ENCODE measurements around the gene ATP8A1.

Gene ATP8A1

GRCh38 chr4:42510225-42510624, 146.7 kb downstream of the ATP8A1 start:
- DNase-seq (ENCODE audit: extremely low read depth, low read depth) = no peak
- TF ChIP-seq CTCF (IDR thresholded peaks at IDR 0.05; ENCODE audit: low read depth, low read length) = no peak

- TF ChIP-seq CTCF (IDR thresholded peaks at IDR 0.05; ENCODE audit: low read depth, low read length) = no peak
- no peak for DNase-seq (ENCODE audit: extremely low read depth, low read depth)
Measured at GRCh38 chr4:42501624-42502401, 155.1 kb downstream of the ATP8A1 start.

GRCh38 chr4:42498040-42498439, 158.9 kb downstream of the ATP8A1 start:
- DNase-seq (ENCODE audit: extremely low read depth, low read depth) = no peak
- no peak for TF ChIP-seq CTCF (IDR thresholded peaks at IDR 0.05; ENCODE audit: low read depth, low read length)

GRCh38 chr4:42497142-42497910, 159.6 kb downstream of the ATP8A1 start:
- no peak for TF ChIP-seq CTCF (IDR thresholded peaks at IDR 0.05; ENCODE audit: low read depth, low read length)
- no peak for DNase-seq (ENCODE audit: extremely low read depth, low read depth)

- no peak for TF ChIP-seq CTCF (IDR thresholded peaks at IDR 0.05; ENCODE audit: low read depth, low read length)
- no peak for DNase-seq (ENCODE audit: extremely low read depth, low read depth)
Measured at GRCh38 chr4:42492962-42493361, 163.9 kb downstream of the ATP8A1 start.

- TF ChIP-seq CTCF (IDR thresholded peaks at IDR 0.05; ENCODE audit: low read depth, low read length) = no peak
- no peak for DNase-seq (ENCODE audit: extremely low read depth, low read depth)
Measured at GRCh38 chr4:42490015-42490414, 166.9 kb downstream of the ATP8A1 start.

GRCh38 chr4:42489095-42489494, 167.8 kb downstream of the ATP8A1 start:
- no peak for TF ChIP-seq CTCF (IDR thresholded peaks at IDR 0.05; ENCODE audit: low read depth, low read length)
- DNase-seq (ENCODE audit: extremely low read depth, low read depth) = no peak

Measured in AG09319 (cell line).